GM12874 (cell line): ENCODE measurements around the gene MRAP.

ENCODE experiments used
- TF ChIP-seq, protein P1 (sequence below): IDR thresholded peaks from 2 replicates; pipeline ENCODE4 v1.5.1; 2011; ENCODE audit warnings: low read depth, mild to moderate bottlenecking, control low read depth, low read length, moderate library complexity; ENCODE audit not compliant: insufficient read depth

Gene MRAP

DNA sequence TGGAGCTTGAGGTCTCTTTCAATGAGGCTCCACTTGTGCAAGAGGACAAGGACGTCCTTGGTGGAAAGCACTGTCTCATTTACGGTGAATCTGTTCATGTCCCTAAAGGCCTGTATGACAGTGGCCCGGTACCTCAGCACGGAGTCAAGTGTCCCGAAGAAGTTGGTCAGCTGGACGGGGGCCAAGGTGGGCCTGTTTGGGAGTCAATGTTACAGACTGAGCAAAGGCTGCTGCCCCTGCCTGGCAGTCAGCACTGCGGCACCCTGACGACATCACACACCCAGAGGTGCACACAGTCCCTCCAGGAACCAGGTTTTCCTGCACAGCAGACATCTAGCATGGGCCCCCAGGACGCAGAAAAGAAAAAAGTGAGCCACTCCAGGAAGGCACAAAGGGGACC lies 19.1 kb downstream of the MRAP start:
- TF ChIP-seq, protein P1, sequence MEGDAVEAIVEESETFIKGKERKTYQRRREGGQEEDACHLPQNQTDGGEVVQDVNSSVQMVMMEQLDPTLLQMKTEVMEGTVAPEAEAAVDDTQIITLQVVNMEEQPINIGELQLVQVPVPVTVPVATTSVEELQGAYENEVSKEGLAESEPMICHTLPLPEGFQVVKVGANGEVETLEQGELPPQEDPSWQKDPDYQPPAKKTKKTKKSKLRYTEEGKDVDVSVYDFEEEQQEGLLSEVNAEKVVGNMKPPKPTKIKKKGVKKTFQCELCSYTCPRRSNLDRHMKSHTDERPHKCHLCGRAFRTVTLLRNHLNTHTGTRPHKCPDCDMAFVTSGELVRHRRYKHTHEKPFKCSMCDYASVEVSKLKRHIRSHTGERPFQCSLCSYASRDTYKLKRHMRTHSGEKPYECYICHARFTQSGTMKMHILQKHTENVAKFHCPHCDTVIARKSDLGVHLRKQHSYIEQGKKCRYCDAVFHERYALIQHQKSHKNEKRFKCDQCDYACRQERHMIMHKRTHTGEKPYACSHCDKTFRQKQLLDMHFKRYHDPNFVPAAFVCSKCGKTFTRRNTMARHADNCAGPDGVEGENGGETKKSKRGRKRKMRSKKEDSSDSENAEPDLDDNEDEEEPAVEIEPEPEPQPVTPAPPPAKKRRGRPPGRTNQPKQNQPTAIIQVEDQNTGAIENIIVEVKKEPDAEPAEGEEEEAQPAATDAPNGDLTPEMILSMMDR, result no peak

DNA sequence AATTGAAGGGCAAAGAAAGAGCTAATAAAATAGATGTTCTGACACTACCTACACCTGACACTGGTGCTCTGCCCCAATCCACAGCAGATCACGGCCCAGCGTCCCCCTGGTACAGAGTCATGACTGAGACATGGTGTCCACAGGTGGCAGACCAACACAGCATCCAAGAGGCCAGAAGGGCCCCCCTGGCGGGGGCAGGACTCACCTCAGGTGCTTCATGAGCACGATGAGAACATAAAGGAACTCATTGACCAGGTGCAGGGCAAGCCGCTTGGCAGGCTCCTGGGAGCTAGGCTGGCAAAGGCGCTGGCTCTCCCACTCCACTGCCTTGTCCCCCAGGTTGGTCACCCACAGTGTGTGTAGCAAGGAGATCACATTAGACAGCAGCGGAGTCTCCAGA lies 20.4 kb downstream of the MRAP start:
- TF ChIP-seq, protein P1, result no peak

DNA sequence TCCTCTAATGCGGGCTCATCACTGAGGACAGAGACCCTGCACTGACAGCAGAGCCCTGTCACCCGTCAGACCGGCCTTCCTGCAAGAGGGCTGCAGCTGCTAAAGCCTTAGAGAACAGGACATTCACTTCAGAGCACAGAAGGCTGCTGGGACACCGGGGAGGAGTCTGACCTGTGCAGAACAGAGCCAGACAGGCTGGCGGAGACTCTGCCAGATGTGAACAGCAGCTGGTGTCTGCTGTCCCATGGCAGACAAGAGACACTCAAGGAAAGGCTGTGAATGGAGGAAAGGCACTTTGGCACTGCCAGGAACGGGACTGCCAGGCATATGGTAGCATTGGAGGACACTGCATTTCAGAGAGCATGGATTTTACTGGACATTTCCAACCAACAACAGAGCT lies 21.4 kb downstream of the MRAP start:
- TF ChIP-seq, protein P1, result no peak

DNA sequence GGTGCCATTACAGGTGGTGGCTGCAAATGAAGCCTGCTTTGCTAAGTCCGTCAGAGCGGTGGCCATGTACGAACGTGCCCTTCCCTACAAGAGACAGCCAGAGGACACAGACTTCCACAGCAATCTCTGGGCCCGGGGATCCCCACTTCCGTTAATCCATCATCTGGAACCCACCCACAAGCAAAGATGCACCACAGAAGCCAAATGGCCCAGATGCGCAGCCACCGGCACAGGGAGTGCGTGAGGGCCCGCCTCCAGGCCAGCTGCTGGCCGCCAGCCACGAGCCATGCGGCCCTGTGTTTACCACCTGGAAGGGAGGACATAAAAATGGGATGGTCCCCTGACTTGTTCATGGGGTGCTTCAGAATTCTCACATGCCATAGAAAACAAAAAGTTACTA lies 22.1 kb downstream of the MRAP start:
- TF ChIP-seq, protein P1, result no peak

DNA sequence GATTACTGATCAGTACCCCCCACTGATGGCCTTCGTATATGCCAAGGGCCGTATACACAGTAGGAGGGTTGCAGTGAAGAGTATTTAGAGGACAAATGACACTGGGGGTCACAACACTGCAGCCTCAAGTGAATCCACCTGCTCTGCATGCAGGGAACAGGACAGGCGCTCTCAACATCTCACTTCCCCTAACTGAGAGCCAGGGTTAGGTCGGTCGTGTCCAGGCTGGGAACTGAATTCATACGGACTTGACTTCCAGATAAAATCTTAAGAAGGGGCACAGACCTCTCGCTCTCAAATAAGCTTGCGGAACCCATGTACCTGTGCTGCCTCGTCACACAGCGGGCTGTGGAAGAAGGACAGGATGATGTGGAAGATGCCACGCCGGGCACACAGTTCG lies 22.8 kb downstream of the MRAP start:
- TF ChIP-seq, protein P1, result no peak

DNA sequence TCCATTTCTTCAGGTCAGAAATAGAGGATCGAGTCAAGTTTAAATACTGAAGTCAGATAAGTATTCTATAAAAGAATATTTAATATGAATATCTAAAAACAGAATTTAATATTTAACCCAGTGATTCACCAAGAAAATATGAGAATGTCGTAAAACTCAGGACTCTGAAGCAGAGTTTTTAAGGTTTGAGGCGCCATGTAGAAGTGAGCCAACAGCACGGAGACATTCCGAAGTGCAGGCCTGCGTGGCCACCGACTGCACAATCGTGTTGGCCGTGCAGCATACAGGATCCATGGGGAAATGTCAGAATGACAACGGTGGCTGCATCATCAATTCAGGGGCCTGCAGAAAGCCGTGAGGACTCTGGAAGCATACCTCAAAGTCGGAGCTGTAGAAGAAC lies 23.4 kb downstream of the MRAP start:
- TF ChIP-seq, protein P1, result no peak

DNA sequence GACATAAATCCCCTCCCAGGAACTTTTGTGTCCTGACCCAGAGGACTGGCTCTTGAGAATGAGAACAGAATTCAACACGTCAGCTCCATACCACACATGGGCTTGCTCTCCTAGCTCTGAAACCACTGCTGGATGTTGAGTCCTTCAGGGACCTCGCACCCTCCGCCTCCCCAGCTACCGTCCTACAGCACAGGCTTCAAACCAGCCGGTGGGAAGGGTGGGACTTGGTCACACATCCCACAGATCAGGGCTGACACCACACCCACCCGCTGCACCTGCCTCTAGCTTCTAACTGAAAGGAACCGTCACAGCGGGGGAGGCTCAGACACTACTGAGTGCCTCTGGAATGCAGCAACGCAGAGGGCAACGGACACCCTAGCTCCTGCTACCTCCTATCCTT lies 24.0 kb downstream of the MRAP start:
- TF ChIP-seq, protein P1, result no peak

DNA sequence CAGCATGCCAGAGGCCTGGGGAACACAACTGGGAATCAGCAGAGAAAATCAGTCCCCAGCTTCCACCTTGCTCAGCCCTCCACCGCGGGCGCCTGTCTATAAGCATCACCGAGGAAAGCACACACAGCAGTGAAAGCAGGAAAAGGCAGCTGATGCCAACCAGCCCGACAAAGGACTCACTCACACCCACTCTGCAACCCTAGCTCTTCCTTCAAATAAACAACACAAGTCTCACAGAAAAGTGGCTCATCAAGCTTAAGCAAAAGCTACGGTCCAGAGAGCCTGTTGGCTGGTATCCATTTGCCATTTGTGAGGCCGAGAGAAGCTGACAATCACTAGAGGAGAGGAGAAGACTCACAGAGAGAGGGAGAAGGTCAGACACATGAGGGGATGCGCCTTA lies 27.1 kb downstream of the MRAP start:
- TF ChIP-seq, protein P1, result no peak
